Measurements from ENCODE around the gene CBY1. TPM values are rescaled to one million over a fixed set of nuclear protein-coding genes. Genes with fewer than 3 reads are reported as not detected.

CBY1 gene
- total RNA-seq, 1 experiment from 2014 or later: 12.2 TPM

- no peak for DNase-seq (ENCODE audit: low read depth)
Measured at GRCh38 chr22:38721551-38721950, 65.1 kb downstream of the CBY1 start.

Other genes with a start within 250 kb of the CBY1 start
- gene KCNJ4, start 201.4 kb upstream of the CBY1 start, total RNA-seq (2014; rRNA removed; shearing (Covaris generic)): 0.40 and 0.45 TPM in 2 replicates
- 9.1 and 11.8 TPM in 2 replicates for gene KDELR3, start 188.5 kb upstream of the CBY1 start, total RNA-seq (2014; rRNA removed; shearing (Covaris generic))
- 241 and 292 TPM in 2 replicates for gene DDX17, start 150.3 kb upstream of the CBY1 start, total RNA-seq (2014; rRNA removed; shearing (Covaris generic))
- 0.03 TPM in 1 of 2 replicates, not detected in the other for gene DMC1, start 86.5 kb upstream of the CBY1 start, total RNA-seq (2014; rRNA removed; shearing (Covaris generic))
- gene FAM227A, start 246 bp upstream of the CBY1 start, total RNA-seq (2014; rRNA removed; shearing (Covaris generic)): 0.07 TPM in 1 of 2 replicates, not detected in the other
- gene TOMM22, start 25.3 kb downstream of the CBY1 start, total RNA-seq (2014; rRNA removed; shearing (Covaris generic)): 130 and 134 TPM in 2 replicates
- gene JOSD1, start 44.3 kb downstream of the CBY1 start, total RNA-seq (2014; rRNA removed; shearing (Covaris generic)): 47.1 and 57.2 TPM in 2 replicates
- 24.8 and 28.8 TPM in 2 replicates for gene GTPBP1, start 49.3 kb downstream of the CBY1 start, total RNA-seq (2014; rRNA removed; shearing (Covaris generic))
- gene SUN2, start 99.4 kb downstream of the CBY1 start, total RNA-seq (2014; rRNA removed; shearing (Covaris generic)): 84.8 and 87.9 TPM in 2 replicates
- 3.1 and 6.9 TPM in 2 replicates for gene DNAL4, start 137.5 kb downstream of the CBY1 start, total RNA-seq (2014; rRNA removed; shearing (Covaris generic))
- 2.6 and 2.9 TPM in 2 replicates for gene NPTXR, start 187.4 kb downstream of the CBY1 start, total RNA-seq (2014; rRNA removed; shearing (Covaris generic))
- 38.3 and 46.7 TPM in 2 replicates for gene CBX6, start 215.6 kb downstream of the CBY1 start, total RNA-seq (2014; rRNA removed; shearing (Covaris generic))